HFF-Myc (cell line): Measurements from ENCODE around the gene TANGO6.

Source experiments
- DNase-seq: peaks from one replicate; pipeline ENCODE4 v3.0.0-alpha.2; 2011; ENCODE audit warnings: low read depth; ENCODE audit errors: extremely low read depth
- H3K4me3 ChIP-seq: replicated peaks from 2 replicates; pipeline ENCODE4 v1.5.1; 2011; ENCODE audit warnings: low read depth, mild to moderate bottlenecking, control low read depth, low read length
- TF ChIP-seq, protein P1 (sequence below): IDR thresholded peaks from 2 replicates; pipeline ENCODE4 v1.5.1; 2012; ENCODE audit warnings: mild to moderate bottlenecking, low read depth, low read length, control low read depth; ENCODE audit errors: missing control alignments

The TANGO6 gene

DNA sequence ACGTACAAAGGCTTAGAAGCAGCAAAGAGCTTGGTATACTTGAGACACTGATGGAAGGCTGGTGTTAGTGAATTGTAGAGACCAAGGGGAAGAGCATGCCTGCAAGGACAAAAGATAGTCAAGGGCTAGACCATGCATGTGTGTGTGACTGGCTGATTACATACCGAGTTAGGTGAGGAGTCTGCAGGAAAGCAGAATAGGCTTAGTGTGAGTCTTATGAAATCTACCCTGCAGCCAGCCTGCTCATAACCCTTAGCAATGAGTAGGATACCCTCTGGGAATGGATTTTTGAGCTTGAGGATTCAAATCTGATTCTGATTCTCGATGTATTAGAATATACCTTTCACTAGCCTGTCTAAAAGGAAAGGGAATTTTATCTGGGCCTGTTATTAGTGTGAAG, 77.0 kb downstream of the TANGO6 start:
- no peak overlapping the region for H3K4me3 ChIP-seq
- TF ChIP-seq, protein P1, sequence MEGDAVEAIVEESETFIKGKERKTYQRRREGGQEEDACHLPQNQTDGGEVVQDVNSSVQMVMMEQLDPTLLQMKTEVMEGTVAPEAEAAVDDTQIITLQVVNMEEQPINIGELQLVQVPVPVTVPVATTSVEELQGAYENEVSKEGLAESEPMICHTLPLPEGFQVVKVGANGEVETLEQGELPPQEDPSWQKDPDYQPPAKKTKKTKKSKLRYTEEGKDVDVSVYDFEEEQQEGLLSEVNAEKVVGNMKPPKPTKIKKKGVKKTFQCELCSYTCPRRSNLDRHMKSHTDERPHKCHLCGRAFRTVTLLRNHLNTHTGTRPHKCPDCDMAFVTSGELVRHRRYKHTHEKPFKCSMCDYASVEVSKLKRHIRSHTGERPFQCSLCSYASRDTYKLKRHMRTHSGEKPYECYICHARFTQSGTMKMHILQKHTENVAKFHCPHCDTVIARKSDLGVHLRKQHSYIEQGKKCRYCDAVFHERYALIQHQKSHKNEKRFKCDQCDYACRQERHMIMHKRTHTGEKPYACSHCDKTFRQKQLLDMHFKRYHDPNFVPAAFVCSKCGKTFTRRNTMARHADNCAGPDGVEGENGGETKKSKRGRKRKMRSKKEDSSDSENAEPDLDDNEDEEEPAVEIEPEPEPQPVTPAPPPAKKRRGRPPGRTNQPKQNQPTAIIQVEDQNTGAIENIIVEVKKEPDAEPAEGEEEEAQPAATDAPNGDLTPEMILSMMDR, result no peak
- DNase-seq, result no peak

- no peak for DNase-seq
- TF ChIP-seq, protein P1, result no peak
- no peak overlapping the region for H3K4me3 ChIP-seq
Measured at GRCh38 chr16:68921637-68922036, 78.3 kb downstream of the TANGO6 start.

DNA sequence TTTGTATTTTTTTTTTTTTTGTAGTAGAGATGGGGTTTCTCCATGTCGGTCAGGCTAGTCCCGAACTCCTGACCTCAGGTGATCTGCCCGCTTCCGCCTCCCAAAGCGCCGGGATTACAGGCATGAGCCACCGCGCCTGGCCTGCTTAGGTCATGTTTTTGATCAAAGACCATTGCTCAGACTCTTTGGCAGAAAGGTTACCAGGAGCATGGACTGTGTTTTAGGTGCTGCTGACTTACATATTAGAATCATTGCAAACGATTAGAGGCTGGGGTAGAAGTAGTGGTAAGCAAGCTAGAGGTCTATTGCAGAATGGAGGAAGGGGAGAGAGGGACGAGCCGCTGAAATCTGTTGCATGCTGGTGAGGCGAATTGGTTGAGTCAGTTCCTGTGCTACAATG, 79.8 kb downstream of the TANGO6 start:
- no peak overlapping the region for H3K4me3 ChIP-seq
- TF ChIP-seq, protein P1, result no peak
- DNase-seq, result no peak

- DNase-seq, result no peak
- TF ChIP-seq, protein P1, result no peak
- no peak overlapping the region for H3K4me3 ChIP-seq
Measured at GRCh38 chr16:68927018-68927417, 83.7 kb downstream of the TANGO6 start.

- TF ChIP-seq, protein P1, result no peak
- no peak for DNase-seq
- no peak overlapping the region for H3K4me3 ChIP-seq
Measured at GRCh38 chr16:68931196-68931595, 87.9 kb downstream of the TANGO6 start.

GRCh38 chr16:68934402-68934801, 91.1 kb downstream of the TANGO6 start:
- no peak for DNase-seq
- TF ChIP-seq, protein P1, result no peak
- no peak overlapping the region for H3K4me3 ChIP-seq

- TF ChIP-seq, protein P1, result no peak
- DNase-seq, result no peak
- H3K4me3 ChIP-seq, result no peak overlapping the region
Measured at GRCh38 chr16:68935008-68935407, 91.7 kb downstream of the TANGO6 start.
